Eye (tissue), 1 donor: ENCODE results near the gene CENPW.
A peak's percentile ranks its signal among the peaks of the same experiment; 100 is the strongest.

Source experiments
- DNase-seq: peaks from one replicate; pipeline ENCODE4 v3.0.0-alpha.2; 2015

Gene CENPW

GRCh38 chr6:126339796-126340609, at the start of gene CENPW:
CENPW (plus strand) TSS chr6:126340115; CDS start chr6:126340274, 159 bp downstream.
- DNase-seq, result peak; percentile 96

DNA sequence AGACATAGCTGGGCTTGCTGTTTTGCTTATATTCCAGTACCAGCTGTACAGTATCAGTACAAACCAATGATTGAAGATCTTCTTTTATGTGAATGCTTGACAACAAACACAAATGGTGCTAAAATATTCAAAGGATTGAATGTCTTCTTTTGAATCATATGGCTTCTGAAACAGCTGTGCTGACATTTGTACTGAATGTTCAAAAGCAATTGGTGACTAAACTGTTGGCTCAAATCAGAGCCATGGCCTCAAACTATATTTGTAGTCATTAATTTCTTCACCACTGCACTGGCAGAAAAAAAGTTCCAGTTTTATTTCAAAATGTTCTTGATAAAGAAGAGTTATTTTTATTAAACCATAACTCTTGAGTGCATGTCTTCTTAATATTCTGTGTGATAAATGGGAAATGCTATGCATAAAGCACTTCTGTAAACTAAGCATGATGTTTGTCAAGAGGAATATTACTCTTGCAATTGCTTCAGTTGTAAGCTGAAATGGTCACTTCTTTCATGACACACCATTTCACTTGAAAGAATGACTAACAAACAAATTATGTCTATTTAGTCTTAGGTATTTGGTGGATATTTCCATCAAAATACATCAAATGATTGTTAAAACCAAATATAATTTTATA, 45.9 kb upstream of the CENPW start:
- DNase-seq, result no peak

- DNase-seq, result no peak
Measured at GRCh38 chr6:126300126-126300525, 39.8 kb upstream of the CENPW start.

DNA sequence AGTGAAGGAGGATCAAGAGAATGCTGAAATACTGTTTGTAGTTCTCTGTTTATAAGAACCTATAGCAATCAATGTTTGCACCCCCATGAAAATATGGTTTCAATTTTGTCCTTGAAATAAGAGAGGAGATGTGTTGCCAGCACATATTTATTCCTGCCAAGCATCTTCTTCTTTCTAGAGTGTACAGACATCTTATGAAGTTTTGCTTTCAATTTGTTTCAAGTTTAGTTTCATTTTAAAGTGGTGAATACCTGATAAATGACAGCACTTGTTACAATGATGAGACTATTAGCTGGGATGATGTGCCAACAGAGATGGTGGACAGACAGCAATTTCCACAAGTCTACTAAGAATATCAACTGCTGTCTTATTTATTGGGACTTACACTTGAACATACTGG, 39.2 kb upstream of the CENPW start:
- DNase-seq, result no peak

- no peak for DNase-seq
Measured at GRCh38 chr6:126302191-126302590, 37.7 kb upstream of the CENPW start.

GRCh38 chr6:126307849-126308248, 32.1 kb upstream of the CENPW start:
- peak; percentile 62 for DNase-seq

DNA sequence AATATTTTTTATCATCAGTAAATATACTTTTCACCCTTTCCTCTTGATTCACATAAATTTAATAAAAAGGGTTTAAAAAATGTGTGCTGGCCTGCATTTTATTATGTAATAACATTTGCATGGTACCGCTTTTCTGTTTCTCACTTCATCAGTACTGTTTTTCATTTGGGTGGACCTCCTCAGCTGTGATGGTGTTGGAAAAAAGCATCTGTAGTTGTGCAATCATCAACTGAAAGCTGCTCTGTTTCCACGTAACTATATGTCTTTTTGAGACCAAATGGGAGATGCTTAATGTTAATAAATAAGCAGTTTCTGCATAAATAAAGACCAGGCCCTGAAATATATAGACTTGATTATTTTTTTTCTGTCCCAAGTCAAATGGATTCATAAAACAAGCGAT, 31.6 kb upstream of the CENPW start:
- no peak for DNase-seq

DNA sequence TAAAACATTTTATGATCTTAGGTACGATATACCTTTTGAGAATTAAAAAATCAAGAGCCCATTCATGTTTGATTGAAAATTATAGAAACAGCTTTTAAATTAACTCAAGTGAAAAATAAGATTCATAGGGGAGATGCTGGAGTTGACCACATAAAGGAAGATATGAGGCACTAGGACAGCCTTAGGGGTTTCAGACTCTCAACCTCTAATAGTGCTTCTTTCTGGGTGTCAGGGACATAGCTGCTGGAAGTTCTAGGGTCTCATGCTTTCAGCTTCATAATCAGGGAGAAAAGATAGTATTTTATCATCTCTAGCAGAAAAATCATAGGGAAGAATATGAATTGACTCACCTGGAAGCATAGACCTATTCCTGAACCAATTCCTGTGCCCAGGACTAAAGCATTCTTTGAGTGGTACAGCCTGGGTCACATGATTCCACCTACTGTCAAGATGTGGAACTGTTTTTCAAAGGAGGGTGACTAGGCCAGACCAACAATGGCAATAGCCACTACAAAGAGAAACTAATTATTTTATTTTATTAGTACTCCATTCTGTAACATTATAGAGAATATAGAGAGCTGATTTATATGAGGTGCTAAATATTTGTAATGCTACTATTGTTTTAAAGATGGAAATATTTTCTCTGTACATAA, 27.8 kb upstream of the CENPW start:
- DNase-seq, result no peak

DNA sequence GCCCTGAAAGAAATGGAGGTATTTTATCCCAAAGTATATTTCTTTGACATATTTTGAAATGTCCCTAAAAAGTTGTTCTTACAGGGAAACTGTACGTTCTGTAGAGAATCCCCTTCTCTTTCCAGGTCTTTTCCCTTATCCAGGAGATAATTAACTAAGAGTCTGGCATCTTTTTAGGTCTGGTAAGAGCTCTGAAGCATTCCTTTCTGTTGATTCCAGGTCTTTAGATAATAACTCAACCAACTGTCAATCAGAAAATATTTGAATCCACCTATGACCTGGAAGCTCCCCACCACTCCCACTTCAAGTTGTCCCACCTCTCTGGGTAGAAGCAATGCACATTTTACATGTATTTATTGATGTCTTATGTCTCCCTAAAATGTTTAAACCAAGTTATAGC, 26.0 kb upstream of the CENPW start:
- no peak for DNase-seq

GRCh38 chr6:126318797-126319196, 21.1 kb upstream of the CENPW start:
- DNase-seq, result no peak

- DNase-seq, result no peak
Measured at GRCh38 chr6:126333729-126334128, 6.2 kb upstream of the CENPW start.

GRCh38 chr6:126335210-126335609, 4.7 kb upstream of the CENPW start:
- DNase-seq, result no peak

DNA sequence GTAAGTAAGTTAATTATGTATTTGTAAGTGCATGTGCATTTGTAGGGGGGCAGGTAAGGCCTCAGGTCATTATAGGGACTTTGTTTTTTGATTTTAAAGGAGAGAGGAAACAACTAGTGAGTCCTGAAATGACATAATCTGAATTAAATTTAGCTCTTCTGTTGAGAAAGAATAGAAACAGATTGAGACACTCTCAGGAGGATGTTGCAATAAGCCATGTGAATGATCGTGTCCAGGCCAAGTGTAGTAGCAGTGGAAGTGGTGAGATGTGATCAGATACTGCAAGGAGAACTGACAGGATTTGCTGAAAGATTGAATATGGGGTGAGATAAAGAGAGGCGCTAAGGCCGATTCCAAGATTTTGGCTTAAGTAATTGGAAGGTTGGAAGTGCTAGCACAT, 2.6 kb upstream of the CENPW start:
- DNase-seq, result no peak

DNA sequence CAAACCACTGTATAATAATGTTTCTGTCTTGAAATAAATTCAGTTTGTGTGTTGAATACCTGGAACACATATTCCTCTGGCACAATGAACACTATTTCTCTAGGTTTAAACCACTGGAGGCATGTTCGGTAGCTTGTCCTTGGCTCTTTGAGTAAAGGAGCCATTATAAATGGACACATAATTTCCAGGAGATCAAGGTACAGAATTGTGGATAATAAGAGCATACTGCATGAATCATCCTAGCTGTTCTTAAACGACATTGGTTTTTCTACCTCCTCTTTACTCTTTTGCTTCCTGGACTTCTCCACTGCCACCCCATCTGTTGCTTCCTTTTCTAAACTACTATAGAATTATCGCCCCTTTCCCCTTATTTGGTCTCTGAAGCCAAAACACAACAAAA, 1.2 kb downstream of the CENPW start:
- no peak for DNase-seq

DNA sequence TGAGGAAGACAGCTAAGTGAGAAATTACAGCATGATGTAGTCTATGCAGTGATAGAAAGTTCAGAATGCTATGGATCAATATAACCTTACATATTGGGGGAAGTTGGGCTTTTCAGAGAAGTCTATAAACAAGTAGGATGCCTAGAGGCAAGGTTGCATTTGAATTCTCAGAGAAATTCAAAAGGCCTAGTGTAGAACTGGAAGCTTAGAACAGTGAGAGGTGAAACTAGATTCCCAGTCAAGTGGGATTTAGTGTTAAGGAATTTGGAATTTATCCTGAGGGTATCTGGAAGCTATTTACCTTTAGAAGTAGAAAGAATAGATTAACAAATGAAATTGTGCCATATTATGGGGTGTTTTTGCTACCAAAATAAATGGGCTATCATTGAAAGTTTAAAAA, 4.3 kb downstream of the CENPW start:
- DNase-seq, result no peak

- no peak for DNase-seq
Measured at GRCh38 chr6:126351960-126352359, 12.0 kb downstream of the CENPW start.

DNA sequence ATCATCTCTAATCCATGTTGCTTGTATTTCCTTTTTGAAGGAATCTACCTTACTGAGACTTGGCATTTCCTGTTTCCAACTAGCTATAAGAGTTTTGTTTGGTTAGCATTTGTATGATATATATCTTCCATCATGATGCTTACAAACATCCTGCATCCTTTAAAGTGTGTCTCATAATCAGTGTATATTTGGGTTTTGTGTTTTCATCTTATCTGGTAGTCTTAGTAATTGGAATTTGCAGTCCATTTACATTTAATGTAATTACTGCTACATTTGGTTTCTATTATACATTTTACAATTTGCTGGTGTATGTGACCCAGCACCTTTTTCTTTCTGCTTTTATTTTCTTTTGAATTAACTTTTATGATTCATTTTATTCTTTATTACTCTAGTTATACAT, 12.6 kb downstream of the CENPW start:
- DNase-seq, result no peak

DNA sequence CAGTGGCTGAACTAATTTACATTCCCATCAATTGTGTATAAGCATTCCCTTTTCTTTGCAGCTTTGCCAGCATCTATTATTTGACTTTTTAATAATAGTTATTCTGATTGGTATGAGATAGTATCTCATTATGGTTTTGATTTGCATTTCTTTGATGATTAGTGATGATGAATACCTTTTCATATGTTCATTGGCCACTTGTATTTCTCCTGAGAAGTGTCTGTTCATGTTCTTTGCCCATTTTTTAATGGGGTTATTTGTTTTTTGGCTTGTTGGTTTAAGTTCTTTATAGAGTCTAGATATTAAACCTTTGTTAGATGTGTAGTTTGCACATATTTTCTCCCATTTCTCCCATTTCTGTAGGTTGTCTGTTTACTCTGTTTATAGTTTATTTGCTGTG, 16.6 kb downstream of the CENPW start:
- DNase-seq, result no peak

- DNase-seq, result peak; percentile 13
Measured at GRCh38 chr6:126359936-126360537, 20.1 kb downstream of the CENPW start.

DNA sequence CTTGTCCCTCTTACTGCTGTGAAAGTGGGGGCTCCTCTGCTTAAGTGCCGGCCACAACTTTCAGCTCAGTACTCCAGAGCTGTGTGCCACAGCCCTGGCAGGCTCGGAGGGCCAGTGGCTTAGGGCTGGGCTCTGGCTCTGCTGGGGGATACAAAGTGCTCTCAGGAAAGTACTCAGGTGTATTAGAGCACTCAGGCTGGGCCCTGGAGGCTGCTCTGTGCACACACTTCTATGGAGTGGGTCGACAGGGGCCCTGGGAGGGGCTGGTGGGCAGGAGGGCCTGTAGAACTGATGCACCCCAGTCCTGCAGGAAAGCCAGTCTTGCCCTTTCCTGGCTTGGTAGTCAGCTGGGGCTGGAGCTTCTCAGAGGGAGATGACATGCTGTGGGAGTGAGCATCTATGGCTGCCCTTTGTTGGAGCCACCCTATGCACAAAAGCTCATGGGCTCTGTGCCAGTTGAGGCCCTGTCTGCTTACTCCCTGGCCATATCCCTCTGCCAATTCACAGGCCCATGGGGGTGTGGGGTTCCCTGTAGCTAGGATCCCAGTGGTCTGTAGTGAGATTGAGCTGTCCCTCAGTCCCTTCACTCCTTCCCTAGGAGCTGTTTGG, 22.0 kb downstream of the CENPW start:
- DNase-seq, result no peak

GRCh38 chr6:126367849-126368248, 27.9 kb downstream of the CENPW start:
- no peak for DNase-seq

DNA sequence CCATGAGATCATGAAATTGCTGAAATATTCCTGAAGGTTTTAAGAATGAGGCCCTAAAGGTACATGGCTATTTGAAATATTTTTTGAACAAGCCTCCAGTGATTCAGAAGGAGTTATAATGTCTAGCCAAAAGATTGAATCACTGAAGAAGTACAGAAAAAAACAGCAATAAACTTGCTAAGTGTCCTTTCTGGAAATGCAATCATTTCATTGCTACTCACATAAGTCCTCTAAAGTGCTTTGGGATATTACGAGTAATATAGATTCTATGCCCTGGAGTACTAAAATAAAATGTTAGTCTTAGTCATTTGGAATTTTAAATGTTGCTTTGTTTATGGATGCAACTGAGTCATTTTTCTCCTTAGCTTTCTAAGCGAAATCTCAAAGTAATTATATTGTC, 32.7 kb downstream of the CENPW start:
- DNase-seq, result no peak

DNA sequence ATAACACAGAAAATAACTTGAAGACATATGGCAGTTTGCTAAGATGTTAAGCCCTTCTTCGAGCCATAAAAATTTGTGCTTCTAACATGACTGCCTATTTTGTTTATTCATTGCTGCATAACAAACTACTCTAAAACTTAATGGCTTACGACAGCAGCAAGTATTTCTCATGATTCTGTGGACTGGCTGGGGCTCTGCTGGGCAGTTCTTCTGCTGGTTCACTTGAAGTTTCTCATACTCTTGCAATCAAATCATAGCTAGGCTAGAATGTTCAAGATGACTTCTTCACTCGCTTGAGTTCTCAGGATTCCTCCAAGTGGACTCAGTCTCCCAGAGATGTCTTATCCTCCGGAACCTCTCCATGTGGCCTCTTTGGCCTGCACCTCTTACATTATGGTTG, 33.4 kb downstream of the CENPW start:
- DNase-seq, result no peak
